Right lobe of liver (tissue), 6 donors: ENCODE measurements around the gene LRRC43. TPM values are rescaled to one million over a fixed set of nuclear protein-coding genes. Genes with fewer than 3 reads are reported as not detected.
"Not testable (repeated sequence)": the region's sequence is repeated elsewhere in the genome, so short reads cannot be mapped to it uniquely, and the experiment has no call there.

ENCODE experiments used
- ATAC-seq, 4 donors: fragments of 200-7000 bp; cut with Tn5 transposase; one replicate each; pipeline ENCODE4 v1.9.1; 2020; ENCODE audit warnings: mild to moderate bottlenecking in 4 of 4, moderate library complexity in 4 of 4
- DNase-seq, 3 donors: peaks; one replicate each; pipeline ENCODE4 v3.0.0-alpha.2; 2020
- H3K27ac ChIP-seq, 3 donors: fragments of 200-600 bp; one replicate each; pipeline ENCODE4 v1.8.0; 2022
- H3K27me3 ChIP-seq, 2 donors: fragments of 200-600 bp; one replicate each; pipeline ENCODE4 v1.8.0; 2022
- H3K36me3 ChIP-seq, 4 donors: fragments of 200-600 bp; sonication (generic) in 1 of 4; one replicate each; pipeline versions ENCODE4 v1.5.1 to v1.8.0; 2017 to 2022; ENCODE audit warnings: control low read depth in 1 of 4
- H3K4me1 ChIP-seq, 4 donors: fragments of 200-600 bp; sonication (generic) in 1 of 4; one replicate each; pipeline versions ENCODE4 v1.5.1 to v1.8.0; 2017 to 2022; ENCODE audit warnings: control low read depth in 1 of 4
- H3K4me3 ChIP-seq, 3 donors: fragments of 200-600 bp; one replicate each; pipeline ENCODE4 v1.8.0; 2022
- H3K9me3 ChIP-seq, 4 donors: fragments of 200-600 bp; sonication (generic) in 1 of 4; one replicate each; pipeline versions ENCODE4 v1.5.1 to v1.8.0; 2017 to 2022; ENCODE audit warnings: control low read depth in 1 of 4
- CTCF ChIP-seq, 4 donors: fragments of 200-600 bp in 3 of 4; fragments of 450-650 bp in 1 of 4; IDR thresholded peaks; one replicate each; pipeline versions ENCODE4 v1.5.1 to v1.8.0; 2016 to 2022; ENCODE audit warnings: antibody characterized with exemption in 4 of 4, mild to moderate bottlenecking in 2 of 4
- POLR2A ChIP-seq: fragments of 450-650 bp; IDR thresholded peaks from one replicate; pipeline ENCODE4 v1.6.1; 2017; ENCODE audit warnings: antibody characterized with exemption, mild to moderate bottlenecking
- WGBS: methylation state at CpG from one replicate; pipeline ENCODE4 v1.1.6; 2018; ENCODE audit warnings: low coverage, low lambda C conversion rate; ENCODE audit not compliant: insufficient coverage; ENCODE audit errors: missing lambda C conversion rate; 5-methylcytosine and 5-hydroxymethylcytosine counted together
- intact Hi-C, 2 donors: fragments of 100-400 bp; cut with DNase I; formaldehyde crosslinking; loops; one replicate each; pipeline versions ENCODE4 v1.11.2 to v1.14.1; 2022
- total RNA-seq, 6 experiments: library from RNA; depleted of rRNA in 2 of 6; stranded (reverse); fragments of >200 nt in 2 of 6; fragmentation: NEBNext Ultra II Directional in 3 of 6; extraction: Animal tissue kit (Norgen Biotek cat#: 25700) in 3 of 6; gene quantifications; one replicate each; pipeline versions ENCODE4 v1.1.0 to v1.2.4, GENCODE V29; 2016 to 2023
- donor health status: DM: no; HTN: yes; CAD: no.
- donor health status: DM: no; HTN: no; CAD: no.
- donor health status: DM: no; HTN: no; CAD: no.
- donor health status: DM: no; HTN: yes; CAD: no.
- donor health status: DM: no; HTN: yes; CAD: no.

Gene LRRC43
- total RNA-seq, 6 experiments from 2014 or later, result 0.26 to 0.37 (median 0.31) TPM; not detected in 3

- TF ChIP-seq POLR2A (no peak), CTCF (IDR thresholded peaks at IDR 0.05) (no peak)
- Histone ChIP-seq H3K4me1 (peaks cover 0 to 5% (median 0%) of the 10 kb centered on the region in 4 donors), H3K27me3 (no peaks in the 10 kb centered on the region), H3K9me3 (no peaks in the 10 kb centered on the region), H3K4me3 (no peak overlapping the region), H3K27ac (no peak overlapping the region), H3K36me3 (no peaks in the 10 kb centered on the region)
- intact Hi-C loops, result no loop called here
- WGBS, result 62% methylated on average over 5 of the region's 17 CpGs
- ATAC-seq (peak in 3 of 4 donors; percentile 52 to 76 (median 62)), DNase-seq (no peak)
Observed at GRCh38 chr12:122172262-122172939, 10.5 kb upstream of the LRRC43 start.

GRCh38 chr12:122174155-122174845, 8.6 kb upstream of the LRRC43 start, which contains the start of gene IL31:
TSS of gene IL31 (minus strand) at chr12:122174221. CDS start at chr12:122174172, 49 bp downstream.
- no peak for ATAC-seq
- no peak within 1 kb of the TSS for H3K4me3 ChIP-seq
- no peak within 1 kb of the TSS for H3K27ac ChIP-seq
- intact Hi-C loops, result no loop called here
- WGBS, result 97% methylated on average over 6 of the region's 17 CpGs
- no peaks in the 10 kb centered on the region for H3K27me3 ChIP-seq
- DNase-seq, result no peak
- H3K4me1 ChIP-seq, result peaks cover 0 to 5% (median 0%) of the 10 kb centered on the region in 4 donors
- TF ChIP-seq CTCF (IDR thresholded peaks at IDR 0.05) (no peak), POLR2A (no peak)
- H3K9me3 ChIP-seq, result no peaks in the 10 kb centered on the region
- no peaks in the 10 kb centered on the region for H3K36me3 ChIP-seq

- H3K27ac ChIP-seq, intact Hi-C loops, ATAC-seq, H3K4me1 ChIP-seq, H3K27me3 ChIP-seq, H3K4me3 ChIP-seq, H3K36me3 ChIP-seq, DNase-seq, H3K9me3 ChIP-seq: not testable (repeated sequence)
- WGBS, result 88% methylated on average over 3 of the region's 4 CpGs
Observed at GRCh38 chr12:122176473-122176872, 6.5 kb upstream of the LRRC43 start.

- intact Hi-C loops, result no loop called here
- no peaks in the 10 kb centered on the region for H3K27me3 ChIP-seq
- H3K4me3 ChIP-seq, result peak overlapping the region in 1 of 3 donors; percentile 57
- no peak for TF ChIP-seq CTCF (IDR thresholded peaks at IDR 0.05)
- TF ChIP-seq POLR2A, result no peak
- ATAC-seq (no peak), DNase-seq (no peak)
- H3K27ac ChIP-seq, result no peak overlapping the region
- no peaks in the 10 kb centered on the region for H3K36me3 ChIP-seq
- peaks cover 0 to 19% (median 0%) of the 10 kb centered on the region in 4 donors for H3K4me1 ChIP-seq
- whole genome bisulfite sequencing, result no CpG with 5 or more reads among the region's 10 CpGs
- no peaks in the 10 kb centered on the region for H3K9me3 ChIP-seq
Observed at GRCh38 chr12:122183588-122183940, 641 bp downstream of the LRRC43 start.

- Histone ChIP-seq H3K4me1 (peaks cover 0 to 19% (median 0%) of the 10 kb centered on the region in 4 donors), H3K27ac (no peak overlapping the region), H3K9me3 (no peaks in the 10 kb centered on the region), H3K27me3 (no peaks in the 10 kb centered on the region), H3K36me3 (no peaks in the 10 kb centered on the region), H3K4me3 (no peak overlapping the region)
- DNase-seq, result no peak
- 67% methylated on average over 4 of the region's 18 CpGs for WGBS
- ATAC-seq, result no peak
- TF ChIP-seq POLR2A (no peak), CTCF (IDR thresholded peaks at IDR 0.05) (no peak)
- intact Hi-C loops, result no loop called here
Observed at GRCh38 chr12:122184517-122184916, 1.6 kb downstream of the LRRC43 start.
